OCI-LY1 (cell line): Measurements from ENCODE around the gene B3GALT2.

Experiments used
- H2AFZ ChIP-seq: fragments of 200-600 bp; sonication (generic), shearing (Covaris generic); 2 replicates; pipeline ENCODE4 v1.6.0; 2014; ENCODE audit warnings: antibody characterized with exemption, mild to moderate bottlenecking, low read length
- H3F3A ChIP-seq: fragments of 200-600 bp; sonication (generic), shearing (Covaris generic); 2 replicates; pipeline ENCODE4 v1.6.0; 2014; ENCODE audit warnings: mild to moderate bottlenecking, antibody characterized with exemption, low read length, moderate library complexity; ENCODE audit not compliant: insufficient read depth
- H3K27ac ChIP-seq: fragments of 200-600 bp; sonication (generic); 2 replicates; pipeline ENCODE4 v1.5.1; 2014; ENCODE audit warnings: low read length, mixed run types, mild to moderate bottlenecking, low read depth; ENCODE audit not compliant: poor library complexity, severe bottlenecking
- H3K27me3 ChIP-seq: fragments of 200-600 bp; sonication (generic); 2 replicates; pipeline ENCODE4 v1.6.0; 2014; ENCODE audit warnings: antibody characterized with exemption, mild to moderate bottlenecking, low read length, moderate library complexity; ENCODE audit not compliant: insufficient read depth
- H3K36me3 ChIP-seq: fragments of 200-600 bp; sonication (generic); 2 replicates; pipeline ENCODE4 v1.6.1; 2014; ENCODE audit warnings: mild to moderate bottlenecking, antibody characterized with exemption, low read length, moderate library complexity, mixed read lengths; ENCODE audit not compliant: insufficient read depth
- H3K4me1 ChIP-seq: fragments of 200-600 bp; sonication (generic); 2 replicates; pipeline ENCODE4 v1.5.1; 2014; ENCODE audit warnings: mild to moderate bottlenecking, low read length, moderate library complexity; ENCODE audit not compliant: insufficient read depth, severe bottlenecking
- H3K4me2 ChIP-seq: fragments of 200-600 bp; sonication (generic), shearing (Covaris generic); 2 replicates; pipeline ENCODE4 v1.6.1; 2014; ENCODE audit warnings: low read length
- H3K4me3 ChIP-seq: fragments of 200-600 bp; sonication (generic); 2 replicates; pipeline ENCODE4 v1.5.1; 2014; ENCODE audit warnings: low read length, low read depth, mild to moderate bottlenecking, mixed read lengths; ENCODE audit not compliant: poor library complexity, severe bottlenecking
- H3K79me2 ChIP-seq: fragments of 200-600 bp; shearing (Covaris generic); 2 replicates; pipeline ENCODE4 v1.6.1; 2016; ENCODE audit warnings: mixed run types, low read length, mixed read lengths; ENCODE audit not compliant: insufficient read depth
- H3K9ac ChIP-seq: fragments of 200-600 bp; sonication (generic), shearing (Covaris generic); 2 replicates; pipeline ENCODE4 v1.6.1; 2014; ENCODE audit warnings: mild to moderate bottlenecking, low read length, mixed read lengths
- H3K9me2 ChIP-seq: fragments of 200-600 bp; sonication (generic), shearing (Covaris generic); 2 replicates; pipeline ENCODE4 v1.6.1; 2014; ENCODE audit warnings: low read depth, mild to moderate bottlenecking, low read length, mixed read lengths
- H3K9me3 ChIP-seq: fragments of 200-600 bp; shearing (Covaris generic); 2 replicates; pipeline ENCODE4 v1.6.1; 2014; ENCODE audit warnings: low read length, mixed read lengths
- H4K20me1 ChIP-seq: fragments of 200-600 bp; sonication (generic), shearing (Covaris generic); 2 replicates; pipeline ENCODE4 v1.6.0; 2016; ENCODE audit warnings: mild to moderate bottlenecking, low read length; ENCODE audit not compliant: insufficient read depth
- EZH2 ChIP-seq: fragments of 200-600 bp; sonication (generic), shearing (Covaris generic); IDR thresholded peaks from 2 replicates; pipeline ENCODE4 v1.8.0; 2017; ENCODE audit warnings: borderline replicate concordance, mixed run types, mild to moderate bottlenecking, antibody characterized with exemption, low read length, moderate library complexity, mixed read lengths
- TF ChIP-seq, protein P1 (sequence below): fragments of 200-600 bp; sonication (generic), shearing (Covaris generic); IDR thresholded peaks from 2 replicates; pipeline ENCODE4 v1.5.1; 2017; ENCODE audit warnings: mild to moderate bottlenecking, antibody characterized with exemption, low read length, moderate library complexity, mixed read lengths

Gene B3GALT2

DNA sequence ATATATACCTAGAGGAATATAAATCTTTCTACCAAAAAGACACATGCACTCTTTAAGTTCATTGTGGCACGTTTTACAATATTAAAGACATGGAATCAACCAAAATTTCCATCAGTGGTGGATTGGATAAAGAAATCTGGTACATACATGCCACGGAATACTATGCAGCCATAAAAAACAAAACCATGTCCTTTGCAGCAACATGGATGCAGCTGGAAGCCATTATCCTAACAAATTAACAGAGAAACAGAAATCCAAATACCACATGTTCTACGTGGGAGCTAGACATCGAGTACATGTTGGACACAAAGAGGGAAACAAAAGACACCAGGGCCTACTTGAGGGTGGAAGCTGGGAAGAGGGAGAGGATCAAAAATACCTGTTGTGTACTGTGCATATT is 33.0 kb upstream of the B3GALT2 start:
- TF ChIP-seq, protein P1, sequence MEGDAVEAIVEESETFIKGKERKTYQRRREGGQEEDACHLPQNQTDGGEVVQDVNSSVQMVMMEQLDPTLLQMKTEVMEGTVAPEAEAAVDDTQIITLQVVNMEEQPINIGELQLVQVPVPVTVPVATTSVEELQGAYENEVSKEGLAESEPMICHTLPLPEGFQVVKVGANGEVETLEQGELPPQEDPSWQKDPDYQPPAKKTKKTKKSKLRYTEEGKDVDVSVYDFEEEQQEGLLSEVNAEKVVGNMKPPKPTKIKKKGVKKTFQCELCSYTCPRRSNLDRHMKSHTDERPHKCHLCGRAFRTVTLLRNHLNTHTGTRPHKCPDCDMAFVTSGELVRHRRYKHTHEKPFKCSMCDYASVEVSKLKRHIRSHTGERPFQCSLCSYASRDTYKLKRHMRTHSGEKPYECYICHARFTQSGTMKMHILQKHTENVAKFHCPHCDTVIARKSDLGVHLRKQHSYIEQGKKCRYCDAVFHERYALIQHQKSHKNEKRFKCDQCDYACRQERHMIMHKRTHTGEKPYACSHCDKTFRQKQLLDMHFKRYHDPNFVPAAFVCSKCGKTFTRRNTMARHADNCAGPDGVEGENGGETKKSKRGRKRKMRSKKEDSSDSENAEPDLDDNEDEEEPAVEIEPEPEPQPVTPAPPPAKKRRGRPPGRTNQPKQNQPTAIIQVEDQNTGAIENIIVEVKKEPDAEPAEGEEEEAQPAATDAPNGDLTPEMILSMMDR: no peak
- Histone ChIP-seq H3K4me3 (no peak overlapping the region), H4K20me1 (no peaks in the 10 kb centered on the region), H3K9me3 (no peaks in the 10 kb centered on the region), H3K36me3 (peaks cover 39% of the 10 kb centered on the region), H3K4me2 (no peak overlapping the region), H3K9ac (no peak overlapping the region), H3K79me2 (no peaks in the 10 kb centered on the region), H3K27ac (no peak overlapping the region), H3K27me3 (no peaks in the 10 kb centered on the region), H3F3A (no peaks in the 10 kb centered on the region), H3K9me2 (no peaks in the 10 kb centered on the region), H2AFZ (no peak overlapping the region), H3K4me1 (no peaks in the 10 kb centered on the region)

GRCh38 chr1:193216920-193217319 is 30.5 kb upstream of the B3GALT2 start:
- H3K4me3 ChIP-seq: no peak overlapping the region
- no peak overlapping the region for H2AFZ ChIP-seq
- H3K4me2 ChIP-seq: no peak overlapping the region
- no peak overlapping the region for H3K27ac ChIP-seq
- peaks cover 57% of the 10 kb centered on the region for H3K36me3 ChIP-seq
- no peaks in the 10 kb centered on the region for H4K20me1 ChIP-seq
- H3F3A ChIP-seq: no peaks in the 10 kb centered on the region
- no peaks in the 10 kb centered on the region for H3K27me3 ChIP-seq
- no peaks in the 10 kb centered on the region for H3K4me1 ChIP-seq
- H3K9me3 ChIP-seq: no peaks in the 10 kb centered on the region
- no peak overlapping the region for H3K9ac ChIP-seq
- no peaks in the 10 kb centered on the region for H3K9me2 ChIP-seq
- H3K79me2 ChIP-seq: no peaks in the 10 kb centered on the region
- TF ChIP-seq, protein P1: no peak
- TF ChIP-seq EZH2: no peak

DNA sequence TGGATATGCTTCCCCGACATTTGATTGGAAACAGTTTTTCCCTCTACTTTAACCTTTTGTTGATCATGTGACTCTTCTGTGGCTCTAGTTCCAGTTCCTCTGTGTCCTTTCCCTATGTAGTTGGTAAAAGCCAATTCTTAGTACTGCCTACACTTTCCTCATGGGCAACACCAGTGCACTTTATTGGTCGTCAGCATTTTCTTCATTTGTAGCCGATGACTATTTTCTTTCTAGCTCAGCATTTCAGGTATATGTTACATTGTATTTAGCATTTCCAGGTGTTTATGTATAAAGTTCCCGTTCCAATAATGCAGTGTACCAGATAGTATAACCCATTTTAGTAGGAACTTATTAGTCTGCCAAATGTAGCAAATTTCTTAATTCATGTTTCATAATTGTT is 27.6 kb upstream of the B3GALT2 start:
- Histone ChIP-seq H3K9ac (no peak overlapping the region), H3F3A (no peaks in the 10 kb centered on the region), H2AFZ (no peak overlapping the region), H3K27ac (no peak overlapping the region), H3K36me3 (peaks cover 69% of the 10 kb centered on the region), H3K4me2 (no peak overlapping the region), H4K20me1 (no peaks in the 10 kb centered on the region), H3K27me3 (no peaks in the 10 kb centered on the region), H3K4me1 (no peaks in the 10 kb centered on the region), H3K9me3 (no peaks in the 10 kb centered on the region), H3K4me3 (no peak overlapping the region), H3K9me2 (no peaks in the 10 kb centered on the region), H3K79me2 (no peaks in the 10 kb centered on the region)
- TF ChIP-seq EZH2: no peak
- TF ChIP-seq, protein P1: no peak
